B cell (primary cell): ENCODE measurements around the gene LRIT2.

Source experiments
- EZH2 ChIP-seq: IDR thresholded peaks from 2 replicates; pipeline ENCODE4 v1.6.1; 2012; ENCODE audit warnings: borderline replicate concordance, low read depth, mild to moderate bottlenecking, moderate library complexity, low read length; ENCODE audit not compliant: insufficient read depth, poor library complexity, severe bottlenecking
- TF ChIP-seq, protein P1 (sequence below): fragments of 200-600 bp; IDR thresholded peaks from one replicate; pipeline ENCODE4 v1.8.0; 2022; ENCODE audit warnings: antibody characterized with exemption, mild to moderate bottlenecking

- TF ChIP-seq, protein P1, sequence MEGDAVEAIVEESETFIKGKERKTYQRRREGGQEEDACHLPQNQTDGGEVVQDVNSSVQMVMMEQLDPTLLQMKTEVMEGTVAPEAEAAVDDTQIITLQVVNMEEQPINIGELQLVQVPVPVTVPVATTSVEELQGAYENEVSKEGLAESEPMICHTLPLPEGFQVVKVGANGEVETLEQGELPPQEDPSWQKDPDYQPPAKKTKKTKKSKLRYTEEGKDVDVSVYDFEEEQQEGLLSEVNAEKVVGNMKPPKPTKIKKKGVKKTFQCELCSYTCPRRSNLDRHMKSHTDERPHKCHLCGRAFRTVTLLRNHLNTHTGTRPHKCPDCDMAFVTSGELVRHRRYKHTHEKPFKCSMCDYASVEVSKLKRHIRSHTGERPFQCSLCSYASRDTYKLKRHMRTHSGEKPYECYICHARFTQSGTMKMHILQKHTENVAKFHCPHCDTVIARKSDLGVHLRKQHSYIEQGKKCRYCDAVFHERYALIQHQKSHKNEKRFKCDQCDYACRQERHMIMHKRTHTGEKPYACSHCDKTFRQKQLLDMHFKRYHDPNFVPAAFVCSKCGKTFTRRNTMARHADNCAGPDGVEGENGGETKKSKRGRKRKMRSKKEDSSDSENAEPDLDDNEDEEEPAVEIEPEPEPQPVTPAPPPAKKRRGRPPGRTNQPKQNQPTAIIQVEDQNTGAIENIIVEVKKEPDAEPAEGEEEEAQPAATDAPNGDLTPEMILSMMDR, result no peak
- no peak for TF ChIP-seq EZH2
These were observed 18.4 kb upstream of the LRIT2 start for GRCh38 chr10:84243759-84244158.
